ENCODE results near the gene RALGAPA2.

GRCh38 chr20:20396794-20397193, 315.6 kb downstream of the RALGAPA2 start:
- TF ChIP-seq POLR2A (IDR thresholded peaks at IDR 0.05; ENCODE audit: low read depth, low read length), result no peak
- no peak for TF ChIP-seq CTCF (IDR thresholded peaks at IDR 0.05; ENCODE audit: extremely low read depth in 1 of 2, insufficient read depth in 1 of 2, low read depth in 1 of 2, low read length in 2 of 2)
- TF ChIP-seq JUN (IDR thresholded peaks at IDR 0.05; ENCODE audit: borderline replicate concordance, insufficient read depth, insufficient read length, low read depth), result no peak
- no peak for TF ChIP-seq POLR2AphosphoS5 (IDR thresholded peaks at IDR 0.05; ENCODE audit: insufficient read depth, low read depth, low read length)
- TF ChIP-seq, protein P1, sequence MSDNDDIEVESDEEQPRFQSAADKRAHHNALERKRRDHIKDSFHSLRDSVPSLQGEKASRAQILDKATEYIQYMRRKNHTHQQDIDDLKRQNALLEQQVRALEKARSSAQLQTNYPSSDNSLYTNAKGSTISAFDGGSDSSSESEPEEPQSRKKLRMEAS (IDR thresholded peaks at IDR 0.05; ENCODE audit: insufficient read depth, insufficient read length), result no peak
- TF ChIP-seq EZH2 (IDR thresholded peaks at IDR 0.05; ENCODE audit: borderline replicate concordance, low read depth, low read length, severe bottlenecking), result no peak
- no peak for TF ChIP-seq MYC (IDR thresholded peaks at IDR 0.05; ENCODE audit: low read depth, low read length)
- no peak for TF ChIP-seq FOS (IDR thresholded peaks at IDR 0.05; ENCODE audit: borderline replicate concordance, insufficient read depth, low read length)
- no peak for TF ChIP-seq GATA2 (IDR thresholded peaks at IDR 0.05; ENCODE audit: insufficient read depth, insufficient read length, low read depth, low read length)

Data from endothelial cell of umbilical vein (primary cell).